ENCODE results near the gene MBOAT1.
"Not testable (repeated sequence)": the region's sequence is repeated elsewhere in the genome, so short reads cannot be mapped to it uniquely, and the experiment has no call there.

Gene MBOAT1

GRCh38 chr6:20153194-20153593, 59.1 kb downstream of the MBOAT1 start:
- Histone ChIP-seq H3K36me3 (ENCODE audit: insufficient read depth, low read length) (no peaks in the 10 kb centered on the region), H3K4me3 (ENCODE audit: low read depth, low read length) (no peak overlapping the region), H3K27me3 (ENCODE audit: insufficient read depth, low read length) (no peaks in the 10 kb centered on the region), H3K79me2 (ENCODE audit: control insufficient read depth, insufficient read depth, low read length, unreplicated experiment) (no peaks in the 10 kb centered on the region), H3K27ac (ENCODE audit: low read depth, low read length) (no peak overlapping the region), H2AFZ (ENCODE audit: low read length, unreplicated experiment) (no peak overlapping the region), H3K4me1 (ENCODE audit: control insufficient read depth, insufficient read depth, low read length, unreplicated experiment) (no peaks in the 10 kb centered on the region)

GRCh38 chr6:20148433-20148832, 63.8 kb downstream of the MBOAT1 start:
- Histone ChIP-seq H3K4me1 (ENCODE audit: control insufficient read depth, insufficient read depth, low read length, unreplicated experiment) (no peaks in the 10 kb centered on the region), H3K27ac (ENCODE audit: low read depth, low read length) (no peak overlapping the region), H3K79me2 (ENCODE audit: control insufficient read depth, insufficient read depth, low read length, unreplicated experiment) (no peaks in the 10 kb centered on the region), H3K4me3 (ENCODE audit: low read depth, low read length) (no peak overlapping the region), H3K27me3 (ENCODE audit: insufficient read depth, low read length) (no peaks in the 10 kb centered on the region), H2AFZ (ENCODE audit: low read length, unreplicated experiment) (no peak overlapping the region), H3K36me3 (ENCODE audit: insufficient read depth, low read length) (no peaks in the 10 kb centered on the region)

DNA sequence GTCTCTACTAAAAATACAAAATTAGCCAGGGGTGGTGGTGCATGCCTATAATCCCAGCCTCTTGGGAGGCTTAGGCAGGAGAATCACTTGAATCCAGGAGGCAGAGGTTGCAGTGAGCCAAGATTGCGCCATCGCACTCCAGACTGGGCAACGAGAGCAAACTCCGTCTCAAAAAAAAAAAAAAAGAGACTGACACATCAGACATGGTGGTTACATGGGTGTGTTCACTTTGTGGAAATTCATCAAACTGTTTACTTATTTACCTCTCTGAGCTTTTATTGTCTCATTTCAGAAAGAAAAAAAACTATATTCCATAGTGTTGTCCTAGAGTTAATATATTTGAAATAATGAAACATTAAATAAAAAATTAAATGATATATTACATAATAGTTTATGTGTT, 64.8 kb downstream of the MBOAT1 start:
- Histone ChIP-seq H3K27ac (ENCODE audit: low read depth, low read length) (no peak overlapping the region), H3K27me3 (ENCODE audit: insufficient read depth, low read length) (no peaks in the 10 kb centered on the region), H3K36me3 (ENCODE audit: insufficient read depth, low read length) (no peaks in the 10 kb centered on the region)

DNA sequence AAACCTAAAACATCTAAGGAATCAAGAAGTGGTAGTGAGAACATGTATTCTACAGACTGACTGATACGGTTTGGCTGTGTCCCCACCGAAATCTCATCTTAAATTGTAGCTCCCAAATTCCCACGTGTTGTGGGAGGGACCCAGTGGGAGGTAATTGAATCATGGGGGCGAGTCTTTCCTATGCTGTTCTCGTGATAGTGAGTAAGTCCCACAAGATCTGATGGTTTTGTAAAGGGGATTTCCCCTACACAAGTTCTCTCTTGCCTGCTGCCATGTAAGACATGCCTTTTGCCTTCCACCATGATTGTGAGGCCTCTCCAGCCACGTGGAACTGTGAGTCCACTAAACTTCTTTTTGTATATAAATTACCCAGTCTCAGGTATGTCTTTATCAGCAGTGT, 65.4 kb downstream of the MBOAT1 start:
- H3K36me3 ChIP-seq (ENCODE audit: insufficient read depth, low read length); H3K79me2 ChIP-seq (ENCODE audit: control insufficient read depth, insufficient read depth, low read length, unreplicated experiment); H3K27me3 ChIP-seq (ENCODE audit: insufficient read depth, low read length); H3K4me1 ChIP-seq (ENCODE audit: control insufficient read depth, insufficient read depth, low read length, unreplicated experiment); H2AFZ ChIP-seq (ENCODE audit: low read length, unreplicated experiment); H3K27ac ChIP-seq (ENCODE audit: low read depth, low read length); H3K4me3 ChIP-seq (ENCODE audit: low read depth, low read length): not testable (repeated sequence)

More for the DNA sequence above, 64.8 kb downstream of the MBOAT1 start:
- Histone ChIP-seq H3K4me1 (ENCODE audit: control insufficient read depth, insufficient read depth, low read length, unreplicated experiment) (no peaks in the 10 kb centered on the region), H3K79me2 (ENCODE audit: control insufficient read depth, insufficient read depth, low read length, unreplicated experiment) (no peaks in the 10 kb centered on the region), H3K4me3 (ENCODE audit: low read depth, low read length) (no peak overlapping the region), H2AFZ (ENCODE audit: low read length, unreplicated experiment) (no peak overlapping the region)

GRCh38 chr6:20146291-20146690, 66.0 kb downstream of the MBOAT1 start:
- Histone ChIP-seq H3K27me3 (ENCODE audit: insufficient read depth, low read length) (no peaks in the 10 kb centered on the region), H3K79me2 (ENCODE audit: control insufficient read depth, insufficient read depth, low read length, unreplicated experiment) (no peaks in the 10 kb centered on the region), H2AFZ (ENCODE audit: low read length, unreplicated experiment) (no peak overlapping the region), H3K4me1 (ENCODE audit: control insufficient read depth, insufficient read depth, low read length, unreplicated experiment) (no peaks in the 10 kb centered on the region), H3K36me3 (ENCODE audit: insufficient read depth, low read length) (no peaks in the 10 kb centered on the region), H3K4me3 (ENCODE audit: low read depth, low read length) (no peak overlapping the region), H3K27ac (ENCODE audit: low read depth, low read length) (no peak overlapping the region)

DNA sequence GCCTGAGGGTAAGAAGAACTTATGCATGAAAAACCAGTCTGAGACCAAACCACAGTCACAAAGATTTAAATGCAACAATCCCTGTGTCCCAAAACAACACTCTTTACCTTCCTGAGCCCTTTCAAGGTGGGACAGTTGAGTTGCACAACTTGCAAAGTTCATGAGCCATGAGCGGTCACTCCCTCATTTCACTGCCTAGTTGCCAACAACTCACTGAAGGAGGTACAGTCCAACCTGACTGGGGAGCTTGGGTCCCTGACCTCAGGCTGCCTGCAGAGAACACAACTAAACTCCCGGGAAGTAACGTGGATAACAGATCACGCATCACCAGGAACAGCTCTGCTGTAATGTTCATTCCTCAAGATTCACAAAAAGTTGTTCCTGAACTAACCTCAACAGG, 69.4 kb downstream of the MBOAT1 start:
- no peaks in the 10 kb centered on the region for H3K79me2 ChIP-seq (ENCODE audit: control insufficient read depth, insufficient read depth, low read length, unreplicated experiment)
- no peak overlapping the region for H3K27ac ChIP-seq (ENCODE audit: low read depth, low read length)
- H2AFZ ChIP-seq (ENCODE audit: low read length, unreplicated experiment): no peak overlapping the region
- no peaks in the 10 kb centered on the region for H3K4me1 ChIP-seq (ENCODE audit: control insufficient read depth, insufficient read depth, low read length, unreplicated experiment)
- no peaks in the 10 kb centered on the region for H3K27me3 ChIP-seq (ENCODE audit: insufficient read depth, low read length)
- H3K4me3 ChIP-seq (ENCODE audit: low read depth, low read length): no peak overlapping the region
- H3K36me3 ChIP-seq (ENCODE audit: insufficient read depth, low read length): no peaks in the 10 kb centered on the region

DNA sequence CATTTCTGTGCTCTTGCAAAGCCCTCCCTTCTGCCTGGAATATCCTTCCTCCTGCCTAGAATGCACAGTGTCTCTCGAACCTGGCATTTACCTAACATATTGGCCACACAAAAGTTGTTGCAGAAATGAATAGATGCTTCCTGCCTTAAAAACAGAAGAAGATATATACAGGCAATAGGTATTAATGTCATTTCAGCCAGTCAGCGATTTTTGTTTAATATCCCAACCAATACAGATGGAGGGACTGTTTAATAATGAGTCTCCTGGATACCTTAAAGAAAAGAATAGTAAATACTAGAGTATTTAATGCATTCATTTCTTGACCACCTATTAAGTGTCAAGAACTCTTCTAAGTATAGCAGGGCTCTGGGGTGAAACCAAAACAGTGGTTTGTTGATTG, 70.3 kb downstream of the MBOAT1 start:
- no peak overlapping the region for H3K27ac ChIP-seq (ENCODE audit: low read depth, low read length)

GRCh38 chr6:20139127-20139963, 72.9 kb downstream of the MBOAT1 start:
- H3K27ac ChIP-seq (ENCODE audit: low read depth, low read length); H3K79me2 ChIP-seq (ENCODE audit: control insufficient read depth, insufficient read depth, low read length, unreplicated experiment); H3K4me1 ChIP-seq (ENCODE audit: control insufficient read depth, insufficient read depth, low read length, unreplicated experiment); H3K36me3 ChIP-seq (ENCODE audit: insufficient read depth, low read length); H2AFZ ChIP-seq (ENCODE audit: low read length, unreplicated experiment); H3K4me3 ChIP-seq (ENCODE audit: low read depth, low read length); H3K27me3 ChIP-seq (ENCODE audit: insufficient read depth, low read length): not testable (repeated sequence)

More for the DNA sequence above, 70.3 kb downstream of the MBOAT1 start:
- H3K4me3 ChIP-seq (ENCODE audit: low read depth, low read length): no peak overlapping the region
- H3K36me3 ChIP-seq (ENCODE audit: insufficient read depth, low read length): no peaks in the 10 kb centered on the region
- no peaks in the 10 kb centered on the region for H3K4me1 ChIP-seq (ENCODE audit: control insufficient read depth, insufficient read depth, low read length, unreplicated experiment)
- no peaks in the 10 kb centered on the region for H3K79me2 ChIP-seq (ENCODE audit: control insufficient read depth, insufficient read depth, low read length, unreplicated experiment)
- no peak overlapping the region for H2AFZ ChIP-seq (ENCODE audit: low read length, unreplicated experiment)
- H3K27me3 ChIP-seq (ENCODE audit: insufficient read depth, low read length): no peaks in the 10 kb centered on the region

- H2AFZ ChIP-seq (ENCODE audit: low read length, unreplicated experiment): no peak overlapping the region
- H3K4me1 ChIP-seq (ENCODE audit: control insufficient read depth, insufficient read depth, low read length, unreplicated experiment): no peaks in the 10 kb centered on the region
- H3K27ac ChIP-seq (ENCODE audit: low read depth, low read length): no peak overlapping the region
- H3K4me3 ChIP-seq (ENCODE audit: low read depth, low read length): no peak overlapping the region
- no peaks in the 10 kb centered on the region for H3K79me2 ChIP-seq (ENCODE audit: control insufficient read depth, insufficient read depth, low read length, unreplicated experiment)
- no peaks in the 10 kb centered on the region for H3K36me3 ChIP-seq (ENCODE audit: insufficient read depth, low read length)
- no peaks in the 10 kb centered on the region for H3K27me3 ChIP-seq (ENCODE audit: insufficient read depth, low read length)
Observed at GRCh38 chr6:20137837-20138236, 74.4 kb downstream of the MBOAT1 start.

DNA sequence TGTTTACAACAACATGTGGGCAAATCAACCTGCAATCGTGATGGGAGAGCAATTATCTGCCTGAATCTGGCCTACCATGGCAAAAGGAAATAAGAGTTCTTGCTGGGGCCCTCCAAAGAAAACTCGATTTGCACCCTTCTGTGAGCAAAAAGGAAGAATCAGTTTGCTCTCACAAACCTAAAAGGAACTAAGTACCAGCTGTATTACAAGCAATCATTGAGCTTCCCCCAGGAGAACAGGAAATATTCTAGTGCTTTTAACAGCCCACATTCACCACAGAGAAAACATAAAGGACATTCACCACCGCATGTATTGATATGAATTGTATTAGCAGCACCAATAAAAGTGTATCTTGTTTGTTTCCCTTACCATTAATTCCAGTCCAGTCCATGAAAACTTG, 75.0 kb downstream of the MBOAT1 start:
- Histone ChIP-seq H3K4me3 (ENCODE audit: low read depth, low read length) (no peak overlapping the region), H3K79me2 (ENCODE audit: control insufficient read depth, insufficient read depth, low read length, unreplicated experiment) (no peaks in the 10 kb centered on the region), H3K4me1 (ENCODE audit: control insufficient read depth, insufficient read depth, low read length, unreplicated experiment) (no peaks in the 10 kb centered on the region), H3K36me3 (ENCODE audit: insufficient read depth, low read length) (no peaks in the 10 kb centered on the region), H3K27me3 (ENCODE audit: insufficient read depth, low read length) (no peaks in the 10 kb centered on the region), H2AFZ (ENCODE audit: low read length, unreplicated experiment) (no peak overlapping the region), H3K27ac (ENCODE audit: low read depth, low read length) (no peak overlapping the region)

GRCh38 chr6:20135677-20136268, 76.5 kb downstream of the MBOAT1 start:
- H3K36me3 ChIP-seq (ENCODE audit: insufficient read depth, low read length): no peaks in the 10 kb centered on the region
- H3K79me2 ChIP-seq (ENCODE audit: control insufficient read depth, insufficient read depth, low read length, unreplicated experiment): no peaks in the 10 kb centered on the region
- no peak overlapping the region for H3K4me3 ChIP-seq (ENCODE audit: low read depth, low read length)
- H2AFZ ChIP-seq (ENCODE audit: low read length, unreplicated experiment): no peak overlapping the region
- H3K27ac ChIP-seq (ENCODE audit: low read depth, low read length): no peak overlapping the region
- H3K27me3 ChIP-seq (ENCODE audit: insufficient read depth, low read length): no peaks in the 10 kb centered on the region
- H3K4me1 ChIP-seq (ENCODE audit: control insufficient read depth, insufficient read depth, low read length, unreplicated experiment): no peaks in the 10 kb centered on the region
